ENCODE results near the gene NCAM1. TPM values are rescaled to one million over a fixed set of nuclear protein-coding genes. Genes with fewer than 3 reads are reported as not detected.

NCAM1 gene
- total RNA-seq, 1 experiment from 2014 or later: not detected

DNA sequence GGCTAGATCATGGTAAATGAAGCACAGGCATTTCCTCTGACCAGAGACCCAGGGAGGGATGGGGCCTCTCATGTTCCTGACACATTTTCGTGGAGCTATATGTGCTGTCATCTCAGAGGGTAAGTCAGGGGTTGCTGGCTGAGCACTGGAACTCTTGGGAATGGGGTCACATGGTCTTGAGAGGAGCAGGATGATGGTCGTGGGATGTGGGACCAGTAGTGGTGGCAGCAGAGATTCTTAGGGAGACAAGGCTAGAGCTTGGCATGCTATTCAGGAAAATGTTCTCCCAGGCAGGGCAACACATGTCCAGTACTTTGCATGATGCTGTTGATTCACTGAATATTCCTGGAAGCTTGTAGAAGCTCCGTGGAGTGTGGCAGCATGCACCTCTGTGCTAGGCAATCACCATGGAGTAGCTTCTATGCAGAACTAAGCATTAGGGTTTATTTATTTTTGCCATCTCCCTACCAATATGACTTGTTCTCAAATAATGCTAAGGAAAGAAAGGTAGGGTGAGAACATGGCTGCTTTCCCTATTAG lies 321.7 kb downstream of the NCAM1 start:
- no peak overlapping the region for H3K9ac ChIP-seq (ENCODE audit: low read length)
- H3K9me2 ChIP-seq (replicated peaks; ENCODE audit: low read length): no peaks in the 10 kb centered on the region
- intact Hi-C loops (cut with micrococcal nuclease): no loop called here
- H3K79me2 ChIP-seq (ENCODE audit: low read length): no peaks in the 10 kb centered on the region
- H3K27me3 ChIP-seq (ENCODE audit: low read length): peaks cover 31% of the 10 kb centered on the region; the same call in 1 of the 2 replicates
- H3K36me3 ChIP-seq (ENCODE audit: low read depth, low read length): no peaks in the 10 kb centered on the region
- CTCF ChIA-PET: no interaction called here
- ATAC-seq (no peak), DNase-seq (no peak)
- BruUV-seq (replicated peaks): no TSS peak
- no peaks in the 10 kb centered on the region for H4K20me1 ChIP-seq (ENCODE audit: low read length)
- H3K4me2 ChIP-seq (ENCODE audit: low read length): no peak overlapping the region
- no peak overlapping the region for H2AFZ ChIP-seq (ENCODE audit: low read length)
- H3K4me3 ChIP-seq (ENCODE audit: low read length): no peak overlapping the region
- POLR2A ChIA-PET (ENCODE audit: unreplicated experiment): interaction anchor here (0.6 kb wide), 1 partner anchor 232 kb away, joined by 3 read pairs; no protein-coding TSS in a partner anchor
- no peaks in the 10 kb centered on the region for H3K4me1 ChIP-seq (ENCODE audit: insufficient read depth, low read length)
- H3K27ac ChIP-seq (ENCODE audit: low read length): no peak overlapping the region
- TF ChIP-seq EZH2 (IDR thresholded peaks at IDR 0.05; ENCODE audit: low read length, unreplicated experiment) (no peak), EZH2phosphoT487 (IDR thresholded peaks at IDR 0.05; ENCODE audit: borderline replicate concordance, low read length) (no peak)
- TF ChIP-seq, protein P1, sequence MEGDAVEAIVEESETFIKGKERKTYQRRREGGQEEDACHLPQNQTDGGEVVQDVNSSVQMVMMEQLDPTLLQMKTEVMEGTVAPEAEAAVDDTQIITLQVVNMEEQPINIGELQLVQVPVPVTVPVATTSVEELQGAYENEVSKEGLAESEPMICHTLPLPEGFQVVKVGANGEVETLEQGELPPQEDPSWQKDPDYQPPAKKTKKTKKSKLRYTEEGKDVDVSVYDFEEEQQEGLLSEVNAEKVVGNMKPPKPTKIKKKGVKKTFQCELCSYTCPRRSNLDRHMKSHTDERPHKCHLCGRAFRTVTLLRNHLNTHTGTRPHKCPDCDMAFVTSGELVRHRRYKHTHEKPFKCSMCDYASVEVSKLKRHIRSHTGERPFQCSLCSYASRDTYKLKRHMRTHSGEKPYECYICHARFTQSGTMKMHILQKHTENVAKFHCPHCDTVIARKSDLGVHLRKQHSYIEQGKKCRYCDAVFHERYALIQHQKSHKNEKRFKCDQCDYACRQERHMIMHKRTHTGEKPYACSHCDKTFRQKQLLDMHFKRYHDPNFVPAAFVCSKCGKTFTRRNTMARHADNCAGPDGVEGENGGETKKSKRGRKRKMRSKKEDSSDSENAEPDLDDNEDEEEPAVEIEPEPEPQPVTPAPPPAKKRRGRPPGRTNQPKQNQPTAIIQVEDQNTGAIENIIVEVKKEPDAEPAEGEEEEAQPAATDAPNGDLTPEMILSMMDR (conservative IDR thresholded peaks at IDR 0.05; ENCODE audit: low read depth, low read length): no peak
- H3F3A ChIP-seq (ENCODE audit: low read length, unreplicated experiment): no peaks in the 10 kb centered on the region
- H3K9me3 ChIP-seq (ENCODE audit: low read length): no peaks in the 10 kb centered on the region

DNA sequence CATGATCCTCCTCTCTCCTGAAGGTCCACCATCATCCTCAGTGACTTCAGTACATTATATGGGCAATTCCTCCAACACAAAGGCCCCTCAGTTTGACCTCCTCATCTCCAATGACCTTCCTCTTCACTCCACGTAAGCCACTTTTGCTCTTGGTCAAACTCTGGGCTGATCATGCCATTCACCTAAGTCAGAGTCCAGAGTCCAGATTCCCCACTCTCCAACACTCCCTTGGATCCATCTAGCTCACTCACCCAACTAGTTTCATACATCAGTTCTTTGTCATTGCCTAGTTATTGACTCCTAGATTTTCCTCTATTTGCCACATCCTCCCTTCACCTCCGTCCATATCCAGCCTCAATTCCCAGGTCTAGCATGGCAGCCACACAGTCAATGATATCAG lies 322.7 kb downstream of the NCAM1 start:
- Histone ChIP-seq H3K36me3 (ENCODE audit: low read depth, low read length) (no peaks in the 10 kb centered on the region), H3K79me2 (ENCODE audit: low read length) (no peaks in the 10 kb centered on the region), H4K20me1 (ENCODE audit: low read length) (no peaks in the 10 kb centered on the region), H3K27me3 (ENCODE audit: low read length) (peaks cover 31% of the 10 kb centered on the region; the same call in 1 of the 2 replicates), H3F3A (ENCODE audit: low read length, unreplicated experiment) (no peaks in the 10 kb centered on the region), H3K4me1 (ENCODE audit: insufficient read depth, low read length) (no peaks in the 10 kb centered on the region), H3K4me3 (ENCODE audit: low read length) (no peak overlapping the region), H3K9ac (ENCODE audit: low read length) (no peak overlapping the region), H3K9me3 (ENCODE audit: low read length) (no peaks in the 10 kb centered on the region), H2AFZ (ENCODE audit: low read length) (no peak overlapping the region), H3K27ac (ENCODE audit: low read length) (no peak overlapping the region), H3K9me2 (replicated peaks; ENCODE audit: low read length) (no peaks in the 10 kb centered on the region), H3K4me2 (ENCODE audit: low read length) (no peak overlapping the region)
- TF ChIP-seq EZH2 (IDR thresholded peaks at IDR 0.05; ENCODE audit: low read length, unreplicated experiment) (no peak), EZH2phosphoT487 (IDR thresholded peaks at IDR 0.05; ENCODE audit: borderline replicate concordance, low read length) (no peak)
- TF ChIP-seq, protein P1 (conservative IDR thresholded peaks at IDR 0.05; ENCODE audit: low read depth, low read length): no peak
- ChIA-PET POLR2A (ENCODE audit: unreplicated experiment) (interaction anchor here (0.6 kb wide), 1 partner anchor 232 kb away, joined by 3 read pairs; no protein-coding TSS in a partner anchor), CTCF (no interaction called here)
- intact Hi-C loops (cut with micrococcal nuclease): no loop called here
- ATAC-seq (no peak), DNase-seq (no peak)
- BruUV-seq (replicated peaks): no TSS peak

DNA sequence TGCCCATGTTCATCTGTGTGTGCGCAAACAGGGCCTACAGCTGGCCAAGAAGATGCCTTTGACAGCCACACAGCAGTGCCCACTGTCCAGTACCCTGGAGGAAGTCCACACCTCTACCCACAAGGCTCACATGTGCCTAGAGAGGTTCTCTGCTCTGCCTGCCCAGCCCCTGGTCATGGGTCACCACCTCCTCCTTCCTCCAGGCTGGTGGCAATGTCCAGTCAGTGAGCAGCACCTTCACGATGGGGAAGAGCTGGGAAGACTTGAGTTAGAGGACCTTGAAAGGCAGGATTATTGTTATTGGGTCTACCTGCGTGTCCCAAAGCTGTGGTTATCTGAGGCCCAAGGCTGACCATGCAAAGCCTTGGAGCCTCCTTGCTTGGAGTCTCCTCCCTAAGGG lies 324.8 kb downstream of the NCAM1 start:
- H3K4me3 ChIP-seq (ENCODE audit: low read length): no peak overlapping the region

More for the DNA sequence above, 324.8 kb downstream of the NCAM1 start:
- no peak overlapping the region for H3K4me2 ChIP-seq (ENCODE audit: low read length)
- H4K20me1 ChIP-seq (ENCODE audit: low read length): no peaks in the 10 kb centered on the region
- no peak for DNase-seq
- BruUV-seq (replicated peaks): no TSS peak
- intact Hi-C loops (cut with micrococcal nuclease): loop anchor here (5.0 kb wide), 1 partner anchor 1069 kb away; no protein-coding TSS in a partner anchor
- H3K79me2 ChIP-seq (ENCODE audit: low read length): no peaks in the 10 kb centered on the region
- no peaks in the 10 kb centered on the region for H3K4me1 ChIP-seq (ENCODE audit: insufficient read depth, low read length)
- H3F3A ChIP-seq (ENCODE audit: low read length, unreplicated experiment): no peaks in the 10 kb centered on the region
- no peaks in the 10 kb centered on the region for H3K9me3 ChIP-seq (ENCODE audit: low read length)
- no peaks in the 10 kb centered on the region for H3K36me3 ChIP-seq (ENCODE audit: low read depth, low read length)
- no peak overlapping the region for H3K9ac ChIP-seq (ENCODE audit: low read length)
- peaks cover 25% of the 10 kb centered on the region; the same call in 1 of the 2 replicates for H3K27me3 ChIP-seq (ENCODE audit: low read length)
- TF ChIP-seq EZH2phosphoT487 (IDR thresholded peaks at IDR 0.05; ENCODE audit: borderline replicate concordance, low read length): no peak
- no peak for TF ChIP-seq EZH2 (IDR thresholded peaks at IDR 0.05; ENCODE audit: low read length, unreplicated experiment)
- TF ChIP-seq, protein P1 (conservative IDR thresholded peaks at IDR 0.05; ENCODE audit: low read depth, low read length): no peak
- H3K27ac ChIP-seq (ENCODE audit: low read length): no peak overlapping the region
- POLR2A ChIA-PET (ENCODE audit: unreplicated experiment): no interaction called here
- no peak for ATAC-seq
- H2AFZ ChIP-seq (ENCODE audit: low read length): no peak overlapping the region
- H3K9me2 ChIP-seq (replicated peaks; ENCODE audit: low read length): no peaks in the 10 kb centered on the region
- CTCF ChIA-PET: interaction anchor here (0.5 kb wide), 1 partner anchor 84 kb away, joined by 3 read pairs; no protein-coding TSS in a partner anchor

All from PC-3 (cell line).